ENCODE results near the gene GLO1. TPM values are rescaled to one million over a fixed set of nuclear protein-coding genes. Genes with fewer than 3 reads are reported as not detected.

GLO1 gene
- total and polyA plus RNA-seq, 9 of the 15 experiments (the other 6 are each of a cell fraction or from before 2014, with no cell fraction given) = 155 to 331 (median 203) TPM

GRCh38 chr6:38703949-38704590, 1.1 kb upstream of the GLO1 start:
- Histone ChIP-seq H3K9me1 (ENCODE audit: control insufficient read depth, insufficient read depth, low read length) (no peaks in the 10 kb centered on the region), H3K9ac (ENCODE audit: insufficient read depth in 1 of 2, low read depth in 2 of 2, low read length in 2 of 2) (peak overlapping the region; percentile 78 to 80; a peak in 2 of 4 replicates), H3K4me2 (ENCODE audit: insufficient read depth, low read length) (peak overlapping the region; percentile 52; the same call in 1 of the 2 replicates), H3K4me1 (replicated peaks in 1 of 2; ENCODE audit: control insufficient read depth in 2 of 2, insufficient read depth in 2 of 2, low read length in 2 of 2) (peaks cover 4 to 16% of the 10 kb centered on the region in 2 experiments; a peak in 4 of 5 replicates), H3K36me3 (ENCODE audit: control insufficient read depth, insufficient read depth, low read length) (peaks cover 16% of the 10 kb centered on the region), H2AFZ (ENCODE audit: low read depth, low read length) (peak overlapping the region; percentile 78), H3K27ac (ENCODE audit: extremely low read depth, low read depth, low read length) (no peak overlapping the region), H3K4me3 (no peak overlapping the region), H3K79me2 (ENCODE audit: control insufficient read depth, insufficient read depth, low read length) (peaks cover 37% of the 10 kb centered on the region), H4K20me1 (replicated peaks; ENCODE audit: control insufficient read depth, insufficient read depth, low read length) (no peaks in the 10 kb centered on the region), H3K27me3 (ENCODE audit: control insufficient read depth in 2 of 2, insufficient read depth in 2 of 2, low read length in 2 of 2) (no peaks in the 10 kb centered on the region; a peak in 1 of 5 replicates), H3K9me3 (replicated peaks; ENCODE audit: control insufficient read depth, insufficient read depth, low read depth, low read length) (peaks cover 17% of the 10 kb centered on the region)
- CTCF ChIA-PET (ENCODE audit: low intra/inter-chr PET ratio) = no interaction called here
- intact Hi-C loops (cut with micrococcal nuclease) (no loop called here), in situ Hi-C loops (cut with MboI) (no loop called here)
- ATAC-seq = no peak
- 82% methylated on average over 5 of the region's 5 CpGs for WGBS (ENCODE audit: insufficient coverage, low coverage, missing lambda C conversion rate)
- POLR2A ChIA-PET = interaction anchor here (0.5 to 4.2 kb wide), 6 partner anchors 10 to 1534 kb away, joined by 3 to 24 read pairs (median 5); partner anchors contain the start of gene PIM1
- no peak for FAIRE-seq
- no TSS peak for BruUV-seq (replicated peaks)
- TF ChIP-seq CEBPZ (IDR thresholded peaks at IDR 0.05; ENCODE audit: borderline replicate concordance, low read depth, low read length) (no peak), ETV1 (tag; conservative IDR thresholded peaks at IDR 0.05; ENCODE audit: low read depth) (peak; percentile 53)
- no peak for DNase-seq (ENCODE audit: extremely low read depth in 1 of 4, low spot score in 3 of 4)
